Mucosa of rectum (tissue), 2 donors: ENCODE data around the gene ULK4.
"Not testable (repeated sequence)": the region's sequence is repeated elsewhere in the genome, so short reads cannot be mapped to it uniquely, and the experiment has no call there.

ENCODE experiments used
- H3K27ac ChIP-seq, 2 donors: one replicate each; pipeline ENCODE4 v1.7.0; 2013; ENCODE audit warnings: inconsistent platforms in 2 of 2, low read depth in 2 of 2, low read length in 2 of 2
- H3K27me3 ChIP-seq, 2 donors: one replicate each; pipeline ENCODE4 v1.7.0; 2013; ENCODE audit warnings: low read length in 2 of 2; ENCODE audit not compliant: control insufficient read depth in 2 of 2, insufficient read depth in 2 of 2
- H3K36me3 ChIP-seq, 2 donors: one replicate each; pipeline ENCODE4 v1.7.0; 2013; ENCODE audit warnings: low read length in 2 of 2; ENCODE audit not compliant: control insufficient read depth in 2 of 2, insufficient read depth in 2 of 2
- H3K4me1 ChIP-seq, 2 donors: one replicate each; pipeline ENCODE4 v1.7.0; 2013; ENCODE audit warnings: low read length in 2 of 2, mild to moderate bottlenecking in 1 of 2; ENCODE audit not compliant: control insufficient read depth in 2 of 2, insufficient read depth in 2 of 2
- H3K4me3 ChIP-seq, 2 donors: one replicate each; pipeline ENCODE4 v1.7.0; 2013; ENCODE audit warnings: low read length in 2 of 2
- H3K9ac ChIP-seq, 2 donors: one replicate each; pipeline ENCODE4 v1.7.0; 2013; ENCODE audit warnings: low read length in 2 of 2, low read depth in 1 of 2, mild to moderate bottlenecking in 1 of 2
- H3K9me3 ChIP-seq, 2 donors: one replicate each; pipeline ENCODE4 v1.7.0; 2013; ENCODE audit warnings: low read length in 2 of 2; ENCODE audit not compliant: control insufficient read depth in 2 of 2
- donor health status: healthy.
- donor health status: Normal muscosa, but diverticular disease.

ULK4 gene

GRCh38 chr3:41417574-41417973, 544.3 kb downstream of the ULK4 start:
- no peaks in the 10 kb centered on the region for H3K9me3 ChIP-seq
- H3K36me3 ChIP-seq: no peaks in the 10 kb centered on the region
- no peaks in the 10 kb centered on the region for H3K27me3 ChIP-seq
- no peak overlapping the region for H3K9ac ChIP-seq
- no peak overlapping the region for H3K4me3 ChIP-seq
- no peak overlapping the region for H3K27ac ChIP-seq
- H3K4me1 ChIP-seq: no peaks in the 10 kb centered on the region

GRCh38 chr3:41411065-41411464, 550.8 kb downstream of the ULK4 start:
- Histone ChIP-seq H3K36me3 (no peaks in the 10 kb centered on the region), H3K27ac (no peak overlapping the region), H3K4me3 (no peak overlapping the region), H3K4me1 (no peaks in the 10 kb centered on the region), H3K27me3 (no peaks in the 10 kb centered on the region), H3K9ac (no peak overlapping the region), H3K9me3 (no peaks in the 10 kb centered on the region)

GRCh38 chr3:41405466-41405865, 556.4 kb downstream of the ULK4 start:
- Histone ChIP-seq H3K27me3 (no peaks in the 10 kb centered on the region), H3K9me3 (no peaks in the 10 kb centered on the region), H3K4me3 (no peak overlapping the region), H3K36me3 (no peaks in the 10 kb centered on the region), H3K9ac (no peak overlapping the region), H3K4me1 (no peaks in the 10 kb centered on the region), H3K27ac (no peak overlapping the region)

GRCh38 chr3:41404582-41404981, 557.3 kb downstream of the ULK4 start:
- H3K27ac ChIP-seq: no peak overlapping the region
- no peak overlapping the region for H3K9ac ChIP-seq
- no peaks in the 10 kb centered on the region for H3K4me1 ChIP-seq

GRCh38 chr3:41394896-41395295, 567.0 kb downstream of the ULK4 start:
- Histone ChIP-seq H3K4me3 (no peak overlapping the region), H3K36me3 (no peaks in the 10 kb centered on the region), H3K27me3 (no peaks in the 10 kb centered on the region), H3K9me3 (no peaks in the 10 kb centered on the region), H3K9ac (no peak overlapping the region), H3K27ac (no peak overlapping the region), H3K4me1 (no peaks in the 10 kb centered on the region)

More at GRCh38 chr3:41404582-41404981, 557.3 kb downstream of the ULK4 start:
- no peaks in the 10 kb centered on the region for H3K36me3 ChIP-seq
- no peaks in the 10 kb centered on the region for H3K27me3 ChIP-seq
- no peaks in the 10 kb centered on the region for H3K9me3 ChIP-seq
- H3K4me3 ChIP-seq: no peak overlapping the region

- not testable (repeated sequence) for H3K4me1 ChIP-seq, H3K27ac ChIP-seq, H3K36me3 ChIP-seq, H3K9me3 ChIP-seq, H3K27me3 ChIP-seq, H3K9ac ChIP-seq, H3K4me3 ChIP-seq
Observed at GRCh38 chr3:41370765-41371535, 591.0 kb downstream of the ULK4 start.

GRCh38 chr3:41370307-41370706, 591.6 kb downstream of the ULK4 start:
- no peaks in the 10 kb centered on the region for H3K9me3 ChIP-seq
- H3K27ac ChIP-seq: no peak overlapping the region
- no peaks in the 10 kb centered on the region for H3K36me3 ChIP-seq
- no peak overlapping the region for H3K9ac ChIP-seq
- H3K4me3 ChIP-seq: no peak overlapping the region
- H3K27me3 ChIP-seq: no peaks in the 10 kb centered on the region
- H3K4me1 ChIP-seq: no peaks in the 10 kb centered on the region

- H3K4me1 ChIP-seq: no peaks in the 10 kb centered on the region
- no peaks in the 10 kb centered on the region for H3K36me3 ChIP-seq
- H3K27ac ChIP-seq: no peak overlapping the region
- H3K9me3 ChIP-seq: no peaks in the 10 kb centered on the region
- no peaks in the 10 kb centered on the region for H3K27me3 ChIP-seq
- H3K9ac ChIP-seq: no peak overlapping the region
- no peak overlapping the region for H3K4me3 ChIP-seq
Observed at GRCh38 chr3:41369838-41370237, 592.1 kb downstream of the ULK4 start.

- Histone ChIP-seq H3K4me3 (no peak overlapping the region), H3K36me3 (no peaks in the 10 kb centered on the region), H3K9me3 (no peaks in the 10 kb centered on the region), H3K27me3 (no peaks in the 10 kb centered on the region), H3K9ac (no peak overlapping the region), H3K27ac (no peak overlapping the region), H3K4me1 (no peaks in the 10 kb centered on the region)
Observed at GRCh38 chr3:41365973-41366372, 595.9 kb downstream of the ULK4 start.

- no peak overlapping the region for H3K4me3 ChIP-seq
- no peak overlapping the region for H3K27ac ChIP-seq
- no peaks in the 10 kb centered on the region for H3K36me3 ChIP-seq
- H3K9me3 ChIP-seq: no peaks in the 10 kb centered on the region
- H3K27me3 ChIP-seq: no peaks in the 10 kb centered on the region
- H3K9ac ChIP-seq: no peak overlapping the region
- no peaks in the 10 kb centered on the region for H3K4me1 ChIP-seq
Observed at GRCh38 chr3:41364736-41365135, 597.2 kb downstream of the ULK4 start.
